Panc1 (cell line): ENCODE measurements around the gene SKIC8. TPM values are rescaled to one million over a fixed set of nuclear protein-coding genes. Genes with fewer than 3 reads are reported as not detected.

Experiments
- ATAC-seq: fragments of 200-7000 bp; cut with Tn5 transposase; 2 replicates; pipeline ENCODE4 v1.9.1; 2020; ENCODE audit warnings: mild to moderate bottlenecking, moderate library complexity
- BruUV-seq: library from RNA; stranded (reverse); fragments of 400-500 nt; replicated peaks from 2 replicates; lab custom pipeline; 2021; lab: Mats Ljungman, UMichigan
- CTCF ChIA-PET: fragments of 300-600 bp; sonication (Branson Sonifier 250); formaldehyde crosslinking; loops from one replicate; lab custom pipeline; 2022; ENCODE audit warnings: antibody characterized with exemption; lab: Charles Lee
- POLR2A ChIA-PET: fragments of 300-600 bp; sonication (Branson Sonifier 250); formaldehyde crosslinking; loops from one replicate; lab custom pipeline; 2022; ENCODE audit warnings: antibody characterized with exemption; lab: Charles Lee
- DNase-seq: peaks from one replicate; pipeline ENCODE4 v3.0.0-alpha.2; 2010; ENCODE audit warnings: low read depth, low spot score
- H3K27ac ChIP-seq: 2 replicates; pipeline ENCODE4 v1.5.1; 2011; ENCODE audit warnings: mild to moderate bottlenecking, low read length, inconsistent platforms
- H3K27me3 ChIP-seq: fragments of 200-500 bp; sonication (Bioruptor generic); 2 replicates; pipeline ENCODE4 v1.6.0; 2014; ENCODE audit warnings: low read length, inconsistent platforms; ENCODE audit not compliant: control insufficient read depth, insufficient read depth
- H3K36me3 ChIP-seq: fragments of 200-500 bp; sonication (Bioruptor generic); 2 replicates; pipeline ENCODE4 v1.5.1; 2014; ENCODE audit warnings: inconsistent platforms, mild to moderate bottlenecking, low read length, moderate library complexity; ENCODE audit not compliant: control insufficient read depth, insufficient read depth
- H3K4me1 ChIP-seq: 2 replicates; pipeline ENCODE4 v1.5.1; 2011; ENCODE audit warnings: inconsistent platforms, mild to moderate bottlenecking, low read length, moderate library complexity; ENCODE audit not compliant: control insufficient read depth, insufficient read depth
- H3K4me3 ChIP-seq, 2 experiments: 2 replicates each; pipeline ENCODE4 v1.5.1; 2011 to 2012; ENCODE audit warnings: low read depth in 2 of 2, low read length in 2 of 2, mild to moderate bottlenecking in 2 of 2, inconsistent platforms in 1 of 2, moderate library complexity in 1 of 2
- H3K9me3 ChIP-seq: fragments of 200-500 bp; sonication (Bioruptor generic); 2 replicates; pipeline ENCODE4 v1.5.1; 2014; ENCODE audit warnings: low read depth, mild to moderate bottlenecking, inconsistent platforms, low read length, moderate library complexity; ENCODE audit not compliant: control insufficient read depth, insufficient read depth
- CTCF ChIP-seq: fragments of 450-650 bp; IDR thresholded peaks from 2 replicates; pipeline ENCODE4 v1.5.1; 2017; ENCODE audit warnings: mild to moderate bottlenecking
- POLR2AphosphoS5 ChIP-seq: IDR thresholded peaks from 2 replicates; pipeline ENCODE4 v1.6.1; 2012; ENCODE audit warnings: mild to moderate bottlenecking, low read depth, low read length, moderate library complexity
- REST ChIP-seq, 2 experiments: IDR thresholded peaks; 2 replicates each; pipeline ENCODE4 v1.6.1; 2011 to 2012; ENCODE audit warnings: low read depth in 2 of 2, control low read depth in 1 of 2, low read length in 1 of 2, mild to moderate bottlenecking in 1 of 2, moderate library complexity in 1 of 2; ENCODE audit not compliant: insufficient read depth in 1 of 2
- SIN3A ChIP-seq: IDR thresholded peaks from 2 replicates; pipeline ENCODE4 v1.6.1; 2012; ENCODE audit warnings: low read depth, mild to moderate bottlenecking, low read length, moderate library complexity, borderline replicate concordance; ENCODE audit not compliant: insufficient read depth
- TCF7L2 ChIP-seq: IDR thresholded peaks from 2 replicates; pipeline ENCODE4 v1.6.1; 2011; ENCODE audit warnings: mild to moderate bottlenecking, low read depth, low read length, inconsistent platforms
- in situ Hi-C: cut with HindIII; loops from 2 replicates; pipeline ENCODE4 v1.10.0; 2016; ENCODE audit warnings: low sequenced_read_pairs, low pct_unique_long_range_greater_than_20kb
- intact Hi-C: fragments of 100-400 bp; cut with micrococcal nuclease; formaldehyde crosslinking; loops from one replicate; pipeline ENCODE4 v1.10.0; 2022; ENCODE audit not compliant: unreplicated experiment
- total RNA-seq: library from RNA; stranded (reverse); gene quantifications from one replicate; pipeline ENCODE4 v1.2.1, GENCODE V29; 2021; ENCODE audit not compliant: unreplicated experiment

SKIC8 gene
- total RNA-seq, 1 experiment from 2014 or later, result 66.3 TPM

GRCh38 chr15:78264304-78265136, 34.9 kb downstream of the SKIC8 start, which contains the start of gene DNAJA4:
DNAJA4 (plus strand) TSS chr15:78264562; CDS start chr15:78264764, 202 bp downstream.
- DNase-seq (no peak), ATAC-seq (peak; percentile 78)
- H3K27ac ChIP-seq, result peak within 1 kb of the TSS; percentile 69
- no peaks in the 10 kb centered on the region for H3K36me3 ChIP-seq
- peak within 1 kb of the TSS; percentile 49 to 61 for H3K4me3 ChIP-seq
- ChIA-PET POLR2A (no interaction called here), CTCF (interaction anchor here (0.5 kb wide), 1 partner anchor 24 kb away, joined by 6 read pairs; no protein-coding TSS in a partner anchor)
- no TSS peak for BruUV-seq
- in situ Hi-C loops (loop anchor here (25.0 kb wide), 1 partner anchor 127 kb away; the partner anchor contains the start of genes CIB2 and IDH3A), intact Hi-C loops (no loop called here)
- no peaks in the 10 kb centered on the region for H3K9me3 ChIP-seq
- TF ChIP-seq REST (IDR thresholded peaks at IDR 0.05; ENCODE audit: insufficient read depth in 1 of 2, low read depth in 2 of 2, low read length in 1 of 2) (no peak), POLR2AphosphoS5 (0 out of 2 replicates have a peak, but pooled peaks have one; percentile 41), TCF7L2 (no peak), SIN3A (no peak), CTCF (peak; percentile 56)
- H3K27me3 ChIP-seq, result no peaks in the 10 kb centered on the region
- peaks cover 12% of the 10 kb centered on the region for H3K4me1 ChIP-seq

- no TSS peak for BruUV-seq
- in situ Hi-C loops (loop anchor here (25.0 kb wide), 1 partner anchor 127 kb away; the partner anchor contains the start of genes CIB2 and IDH3A), intact Hi-C loops (no loop called here)
- Histone ChIP-seq H3K27me3 (no peaks in the 10 kb centered on the region), H3K4me3 (peak overlapping the region; percentile 43 to 49), H3K36me3 (no peaks in the 10 kb centered on the region), H3K4me1 (peaks cover 12% of the 10 kb centered on the region), H3K9me3 (no peaks in the 10 kb centered on the region), H3K27ac (peak overlapping the region; percentile 29; the same call in 1 of the 2 replicates)
- ChIA-PET POLR2A (no interaction called here), CTCF (interaction anchor here (0.5 kb wide), 1 partner anchor 23 kb away, joined by 6 read pairs; no protein-coding TSS in a partner anchor)
- ATAC-seq (peak; percentile 13; the same call in 1 of the 2 replicates), DNase-seq (no peak)
- no peak for TF ChIP-seq POLR2AphosphoS5
- TF ChIP-seq CTCF, result no peak
Measured at GRCh38 chr15:78263907-78264303, 35.5 kb downstream of the SKIC8 start.
